HepG2 (cell line): ENCODE data around the gene CD58.

Experiments used
- ATF6 ChIP-seq: sonication (generic); formaldehyde crosslinking; conservative IDR thresholded peaks from 2 replicates; pipeline ENCODE4 v1.4.0; 2020; ENCODE audit warnings: missing genetic modification reagents
- HMGXB4 ChIP-seq, 2 experiments: sonication (generic) in 1 of 2; formaldehyde crosslinking in 1 of 2; IDR thresholded peaks; 2 replicates each; pipeline versions ENCODE4 v1.4.0 to v1.6.1; 2018 to 2020; ENCODE audit warnings: missing genetic modification reagents in 2 of 2, borderline replicate concordance in 1 of 2, low read depth in 1 of 2, mild to moderate bottlenecking in 1 of 2, missing biosample characterization in 1 of 2
- SMARCC2 ChIP-seq: fragments of 450-650 bp; IDR thresholded peaks from 2 replicates; pipeline ENCODE4 v1.6.1; 2017; ENCODE audit warnings: antibody characterized with exemption, mild to moderate bottlenecking
- SUZ12 ChIP-seq: fragments of 150-350 bp; IDR thresholded peaks from 2 replicates; pipeline ENCODE4 v1.6.1; 2014; ENCODE audit warnings: low read depth, low read length
- TAF1 ChIP-seq: sonication (generic); formaldehyde crosslinking; IDR thresholded peaks from 2 replicates; pipeline ENCODE4 v1.4.0; 2020; ENCODE audit warnings: missing genetic modification reagents
- ZKSCAN8 ChIP-seq: IDR thresholded peaks from 2 replicates; pipeline ENCODE4 v1.6.1; 2016; ENCODE audit warnings: borderline replicate concordance, missing genetic modification reagents, missing compliant biosample characterization
- ZNF333 ChIP-seq: sonication (generic); formaldehyde crosslinking; IDR thresholded peaks from 2 replicates; pipeline ENCODE4 v1.4.0; 2020; ENCODE audit warnings: mild to moderate bottlenecking, missing genetic modification reagents, borderline replicate concordance

GRCh38 chr1:116489231-116489697, 81.6 kb downstream of the CD58 start:
- TF ChIP-seq ATF6 (CRISPR knock-in tag) (no peak), SUZ12 (no peak), ZKSCAN8 (CRISPR knock-in tag) (peak; percentile 88; the same call in 1 of the 2 replicates), SMARCC2 (no peak), HMGXB4 (CRISPR knock-in tag; IDR thresholded peaks at IDR 0.05; ENCODE audit: borderline replicate concordance in 1 of 2, low read depth in 1 of 2) (peak in 1 of 2 experiments; percentile 44; a peak in 1 of 4 replicates), TAF1 (no peak; the same call in 1 of the 2 replicates), ZNF333 (CRISPR knock-in tag) (no peak)
